Parathyroid adenoma (tissue), 2 donors: ENCODE data around the gene MRPL23.

ENCODE experiments used
- H2AFZ ChIP-seq: fragments of 300-600 bp; sonication (generic); one replicate; pipeline ENCODE4 v1.7.0; 2017; ENCODE audit warnings: antibody characterized with exemption, mild to moderate bottlenecking
- H3K27ac ChIP-seq: fragments of 300-600 bp; sonication (generic); one replicate; pipeline ENCODE4 v1.7.0; 2017
- H3K27me3 ChIP-seq: fragments of 300-600 bp; sonication (generic); one replicate; pipeline ENCODE4 v1.7.0; 2017; ENCODE audit warnings: low read length; ENCODE audit not compliant: control insufficient read depth, insufficient read depth
- H3K36me3 ChIP-seq: fragments of 300-600 bp; sonication (generic); one replicate; pipeline ENCODE4 v1.7.0; 2017; ENCODE audit warnings: low read length; ENCODE audit not compliant: control insufficient read depth, insufficient read depth
- H3K4me1 ChIP-seq: fragments of 300-600 bp; sonication (generic); one replicate; pipeline ENCODE4 v1.7.0; 2017; ENCODE audit warnings: control low read depth
- H3K4me2 ChIP-seq: fragments of 300-600 bp; sonication (generic); one replicate; pipeline ENCODE4 v1.7.0; 2017; ENCODE audit warnings: low read length
- H3K4me3 ChIP-seq: fragments of 300-600 bp; sonication (generic); one replicate; pipeline ENCODE4 v1.7.0; 2017; ENCODE audit warnings: low read depth, low read length
- H3K79me2 ChIP-seq: fragments of 300-600 bp; sonication (generic); one replicate; pipeline ENCODE4 v1.7.0; 2017; ENCODE audit warnings: control low read depth
- H3K9ac ChIP-seq: fragments of 300-600 bp; sonication (generic); one replicate; pipeline ENCODE4 v1.7.0; 2017; ENCODE audit warnings: mild to moderate bottlenecking
- H3K9me3 ChIP-seq: fragments of 300-600 bp; sonication (generic); one replicate; pipeline ENCODE4 v1.7.0; 2017; ENCODE audit warnings: low read length; ENCODE audit not compliant: control insufficient read depth
- TF ChIP-seq, protein P1 (sequence below): fragments of 300-600 bp; sonication (generic); IDR thresholded peaks from one replicate; pipeline ENCODE4 v1.7.0; 2017; ENCODE audit warnings: antibody characterized with exemption, mild to moderate bottlenecking
- donor health status: primary hyperparathyroidism.

MRPL23 gene

DNA sequence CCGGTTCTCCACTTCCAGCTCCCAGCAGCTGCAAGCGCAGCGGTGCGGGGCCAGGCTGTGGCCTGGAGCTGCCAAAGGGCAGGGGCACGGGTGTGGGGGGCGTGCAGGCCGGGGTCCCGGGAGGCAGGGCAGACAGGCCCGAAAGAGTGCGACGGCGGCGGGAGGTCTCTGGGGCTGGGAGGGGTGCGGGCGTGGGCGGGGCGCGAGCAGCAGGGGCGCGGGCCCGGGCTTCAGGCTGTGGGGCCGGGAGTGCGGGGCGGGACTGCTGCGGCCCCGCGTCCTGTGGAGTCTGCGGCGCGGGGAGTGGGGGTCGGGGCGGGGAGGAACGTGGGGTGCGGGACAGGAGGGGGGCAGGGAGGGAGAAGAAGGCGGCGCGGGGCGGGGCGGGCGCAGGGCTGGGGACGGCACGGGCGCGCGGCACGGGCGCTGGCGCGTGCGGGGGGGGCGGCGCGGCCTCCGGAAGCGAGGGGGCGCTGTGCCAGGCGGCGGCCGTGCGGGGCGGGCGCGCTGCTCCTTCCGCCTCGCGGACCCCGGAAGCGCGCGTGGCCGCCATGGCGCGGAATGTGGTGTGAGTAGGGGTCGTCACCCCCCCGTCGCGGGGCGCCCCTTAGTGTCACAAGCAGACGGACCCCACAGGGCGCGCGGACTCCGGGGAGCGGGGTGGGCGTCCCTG lies at the start of gene MRPL23:
MRPL23 (plus strand) TSS at position 521 of the 673 bp plus-strand sequence; CDS start at position 552, 31 bp downstream.
- Histone ChIP-seq H3K9me3 (no peaks in the 10 kb centered on the region), H2AFZ (no peak within 1 kb of the TSS), H3K4me2 (no peak within 1 kb of the TSS), H3K27ac (no peak within 1 kb of the TSS), H3K9ac (no peak within 1 kb of the TSS), H3K4me1 (no peaks in the 10 kb centered on the region), H3K4me3 (no peak within 1 kb of the TSS), H3K36me3 (no peaks in the 10 kb centered on the region), H3K79me2 (no peaks in the 10 kb centered on the region), H3K27me3 (no peaks in the 10 kb centered on the region)
- TF ChIP-seq, protein P1, sequence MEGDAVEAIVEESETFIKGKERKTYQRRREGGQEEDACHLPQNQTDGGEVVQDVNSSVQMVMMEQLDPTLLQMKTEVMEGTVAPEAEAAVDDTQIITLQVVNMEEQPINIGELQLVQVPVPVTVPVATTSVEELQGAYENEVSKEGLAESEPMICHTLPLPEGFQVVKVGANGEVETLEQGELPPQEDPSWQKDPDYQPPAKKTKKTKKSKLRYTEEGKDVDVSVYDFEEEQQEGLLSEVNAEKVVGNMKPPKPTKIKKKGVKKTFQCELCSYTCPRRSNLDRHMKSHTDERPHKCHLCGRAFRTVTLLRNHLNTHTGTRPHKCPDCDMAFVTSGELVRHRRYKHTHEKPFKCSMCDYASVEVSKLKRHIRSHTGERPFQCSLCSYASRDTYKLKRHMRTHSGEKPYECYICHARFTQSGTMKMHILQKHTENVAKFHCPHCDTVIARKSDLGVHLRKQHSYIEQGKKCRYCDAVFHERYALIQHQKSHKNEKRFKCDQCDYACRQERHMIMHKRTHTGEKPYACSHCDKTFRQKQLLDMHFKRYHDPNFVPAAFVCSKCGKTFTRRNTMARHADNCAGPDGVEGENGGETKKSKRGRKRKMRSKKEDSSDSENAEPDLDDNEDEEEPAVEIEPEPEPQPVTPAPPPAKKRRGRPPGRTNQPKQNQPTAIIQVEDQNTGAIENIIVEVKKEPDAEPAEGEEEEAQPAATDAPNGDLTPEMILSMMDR: no peak

DNA sequence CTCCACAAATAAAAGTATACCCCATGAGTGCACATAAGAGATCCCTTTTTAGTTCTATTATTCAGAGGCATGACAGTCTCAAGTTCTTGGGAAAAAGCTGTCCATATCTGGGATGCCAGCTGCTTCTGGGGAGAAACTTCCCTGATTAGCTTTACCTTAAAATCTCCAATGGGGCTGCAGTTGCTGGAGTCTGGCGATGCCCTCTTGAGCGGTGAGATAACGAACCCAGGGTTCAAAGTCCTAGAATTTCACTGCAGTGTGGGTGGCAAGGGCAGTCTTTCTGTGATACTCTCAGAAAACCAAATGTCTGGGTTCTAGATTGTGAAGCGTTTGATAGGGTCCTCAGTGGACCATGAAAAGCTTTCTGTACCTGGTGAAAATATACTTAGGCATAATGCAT lies 48.0 kb upstream of the MRPL23 start:
- Histone ChIP-seq H2AFZ (no peak overlapping the region), H3K36me3 (no peaks in the 10 kb centered on the region), H3K9ac (no peak overlapping the region), H3K79me2 (no peaks in the 10 kb centered on the region), H3K27ac (no peak overlapping the region), H3K9me3 (no peaks in the 10 kb centered on the region), H3K4me2 (no peak overlapping the region), H3K27me3 (no peaks in the 10 kb centered on the region), H3K4me3 (no peak overlapping the region), H3K4me1 (no peaks in the 10 kb centered on the region)
- TF ChIP-seq, protein P1: no peak

DNA sequence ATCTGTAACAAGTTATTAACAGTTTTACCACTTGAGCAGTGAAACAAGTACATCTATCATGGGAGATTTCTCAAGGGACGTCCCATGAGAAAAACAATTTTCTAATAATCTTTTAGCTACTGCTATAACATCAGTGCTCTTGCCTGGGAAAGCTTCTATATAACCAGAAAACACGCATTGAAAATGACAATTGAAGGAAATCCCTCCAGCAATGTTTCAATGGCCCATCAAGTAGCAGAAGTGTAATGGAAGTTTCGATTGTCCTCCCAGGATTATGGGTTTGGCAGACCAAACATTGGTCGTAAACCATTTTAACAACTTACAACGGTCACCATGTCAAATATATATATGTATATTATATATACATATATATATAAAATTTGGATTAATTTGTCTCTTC lies 47.4 kb upstream of the MRPL23 start:
- Histone ChIP-seq H3K27ac (no peak overlapping the region), H3K4me1 (no peaks in the 10 kb centered on the region), H3K4me3 (no peak overlapping the region), H3K9ac (no peak overlapping the region), H3K36me3 (no peaks in the 10 kb centered on the region), H3K9me3 (no peaks in the 10 kb centered on the region), H3K27me3 (no peaks in the 10 kb centered on the region), H2AFZ (no peak overlapping the region), H3K4me2 (no peak overlapping the region), H3K79me2 (no peaks in the 10 kb centered on the region)
- TF ChIP-seq, protein P1: no peak

DNA sequence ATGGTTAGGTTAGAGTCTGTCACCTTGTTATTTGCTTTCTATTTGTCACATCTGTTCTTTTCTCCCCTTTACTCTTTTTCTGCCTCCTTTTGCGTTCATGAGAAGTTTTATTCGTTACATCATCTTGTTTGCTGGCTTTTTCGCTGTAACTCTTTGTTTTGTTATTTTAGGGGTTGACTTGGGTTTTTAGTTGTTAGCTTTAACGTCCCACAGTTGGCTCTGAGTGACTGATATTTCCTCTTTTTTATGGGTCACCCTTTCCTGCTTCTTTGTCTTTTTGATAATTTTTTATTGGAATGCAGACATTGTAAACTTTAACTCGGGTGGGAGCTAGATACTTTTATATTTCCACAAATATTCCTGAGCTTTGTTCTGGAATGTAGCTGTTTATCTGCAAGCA lies 41.0 kb upstream of the MRPL23 start:
- Histone ChIP-seq H3K9ac (no peak overlapping the region), H3K36me3 (no peaks in the 10 kb centered on the region), H3K79me2 (no peaks in the 10 kb centered on the region), H3K4me3 (no peak overlapping the region), H3K4me2 (no peak overlapping the region), H3K9me3 (no peaks in the 10 kb centered on the region), H3K27me3 (no peaks in the 10 kb centered on the region), H3K4me1 (no peaks in the 10 kb centered on the region), H2AFZ (no peak overlapping the region), H3K27ac (no peak overlapping the region)
- TF ChIP-seq, protein P1: no peak
